ENCODE measurements around the gene TBXAS1.
"Not testable (repeated sequence)": the region's sequence is repeated elsewhere in the genome, so short reads cannot be mapped to it uniquely, and the experiment has no call there.

The TBXAS1 gene

DNA sequence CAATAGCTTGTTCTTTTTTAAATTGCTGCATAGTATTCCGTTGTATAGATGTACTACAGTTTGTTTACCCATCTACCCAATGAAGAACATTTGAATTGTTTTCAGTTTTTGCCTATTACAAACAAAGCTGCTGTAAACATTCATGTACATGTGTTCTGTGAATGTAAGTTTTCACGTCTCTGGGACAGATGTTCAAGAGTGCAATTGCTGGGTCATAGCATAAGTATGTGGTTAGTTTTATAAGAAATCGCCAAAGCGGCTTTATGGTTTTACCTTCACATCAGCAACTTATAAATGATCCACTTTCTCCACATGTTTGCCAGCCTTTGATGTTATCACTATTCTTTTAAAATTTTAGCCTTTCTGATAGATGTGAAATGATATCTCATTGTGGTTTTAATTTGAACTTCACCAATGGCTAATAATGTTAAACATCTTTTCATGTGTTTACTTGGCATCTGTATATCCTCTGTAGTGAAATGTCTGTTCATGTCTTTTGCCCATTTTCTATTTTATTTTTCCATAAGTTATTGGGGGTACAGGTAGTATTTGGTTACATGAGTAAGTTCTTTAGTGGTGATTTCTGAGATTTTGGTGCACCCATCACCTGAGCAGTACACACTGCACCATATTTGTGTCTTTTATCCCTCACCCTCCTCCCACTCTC lies 73.5 kb downstream of the TBXAS1 start:
- DNase-seq (ENCODE audit: low spot score) = no peak
- TF ChIP-seq, protein P1, sequence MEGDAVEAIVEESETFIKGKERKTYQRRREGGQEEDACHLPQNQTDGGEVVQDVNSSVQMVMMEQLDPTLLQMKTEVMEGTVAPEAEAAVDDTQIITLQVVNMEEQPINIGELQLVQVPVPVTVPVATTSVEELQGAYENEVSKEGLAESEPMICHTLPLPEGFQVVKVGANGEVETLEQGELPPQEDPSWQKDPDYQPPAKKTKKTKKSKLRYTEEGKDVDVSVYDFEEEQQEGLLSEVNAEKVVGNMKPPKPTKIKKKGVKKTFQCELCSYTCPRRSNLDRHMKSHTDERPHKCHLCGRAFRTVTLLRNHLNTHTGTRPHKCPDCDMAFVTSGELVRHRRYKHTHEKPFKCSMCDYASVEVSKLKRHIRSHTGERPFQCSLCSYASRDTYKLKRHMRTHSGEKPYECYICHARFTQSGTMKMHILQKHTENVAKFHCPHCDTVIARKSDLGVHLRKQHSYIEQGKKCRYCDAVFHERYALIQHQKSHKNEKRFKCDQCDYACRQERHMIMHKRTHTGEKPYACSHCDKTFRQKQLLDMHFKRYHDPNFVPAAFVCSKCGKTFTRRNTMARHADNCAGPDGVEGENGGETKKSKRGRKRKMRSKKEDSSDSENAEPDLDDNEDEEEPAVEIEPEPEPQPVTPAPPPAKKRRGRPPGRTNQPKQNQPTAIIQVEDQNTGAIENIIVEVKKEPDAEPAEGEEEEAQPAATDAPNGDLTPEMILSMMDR (IDR thresholded peaks at IDR 0.05) = no peak
- H3K27ac ChIP-seq = no peak overlapping the region
- no peak overlapping the region for H3K4me3 ChIP-seq

DNA sequence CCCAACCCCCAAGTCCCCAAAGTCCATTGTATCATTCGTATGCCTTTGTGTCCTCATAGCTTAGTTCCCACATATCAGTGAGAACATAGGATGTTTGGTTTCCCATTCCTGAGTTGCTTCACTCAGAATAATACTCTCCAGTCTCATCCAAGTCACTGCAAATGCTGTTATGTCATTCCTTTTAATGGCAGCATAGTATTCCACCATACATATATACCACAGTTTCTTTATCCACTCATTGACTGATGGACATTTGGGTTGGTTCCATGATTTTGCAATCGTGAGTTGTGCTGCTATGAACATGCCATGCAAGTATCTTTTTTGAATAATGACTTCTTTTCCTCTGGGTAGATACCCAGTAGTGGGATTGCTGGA lies 74.0 kb downstream of the TBXAS1 start:
- not testable (repeated sequence) for H3K4me3 ChIP-seq; DNase-seq (ENCODE audit: low spot score); H3K27ac ChIP-seq

GRCh38 chr7:139906879-139907278 lies 77.8 kb downstream of the TBXAS1 start:
- Histone ChIP-seq H3K27ac (no peak overlapping the region), H3K4me3 (no peak overlapping the region)
- TF ChIP-seq, protein P1 (IDR thresholded peaks at IDR 0.05) = no peak
- DNase-seq (ENCODE audit: low spot score) = no peak

GRCh38 chr7:139908792-139909191 lies 79.7 kb downstream of the TBXAS1 start:
- TF ChIP-seq, protein P1 (IDR thresholded peaks at IDR 0.05) = no peak
- H3K27ac ChIP-seq = no peak overlapping the region
- H3K4me3 ChIP-seq = no peak overlapping the region
- no peak for DNase-seq (ENCODE audit: low spot score)

DNA sequence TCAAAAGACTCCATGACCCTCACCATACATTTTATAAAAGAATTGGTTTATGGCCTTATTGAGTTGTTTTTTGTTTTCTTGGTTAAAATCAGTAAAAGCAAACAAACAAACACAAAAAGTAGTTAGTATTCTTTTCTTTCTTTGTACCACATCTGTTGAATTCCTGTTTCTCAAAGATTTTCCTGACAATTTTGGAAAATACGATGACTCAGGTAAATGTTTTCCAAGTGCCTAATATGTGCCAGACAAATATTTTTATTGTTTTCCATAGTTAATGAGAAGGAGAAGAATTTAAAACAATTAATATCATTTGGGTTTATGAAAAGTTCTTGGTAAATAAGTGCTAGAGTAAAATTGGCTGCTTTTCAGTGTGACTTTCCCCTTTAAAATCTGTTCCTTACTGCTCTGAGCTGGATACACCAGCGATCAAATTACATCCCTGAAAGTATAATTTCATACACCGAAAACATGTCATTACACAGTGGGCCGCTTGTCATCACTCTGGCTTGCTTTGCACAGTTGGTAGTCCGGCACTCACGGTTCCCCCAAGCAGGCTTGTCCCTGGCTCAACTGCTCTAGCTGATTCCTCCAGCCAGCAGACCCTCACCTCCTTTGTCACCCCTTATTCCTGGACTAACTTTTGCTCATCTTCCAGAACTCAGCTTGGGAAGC lies 80.5 kb downstream of the TBXAS1 start:
- H3K27ac ChIP-seq = no peak overlapping the region
- H3K4me3 ChIP-seq = no peak overlapping the region
- no peak for DNase-seq (ENCODE audit: low spot score)
- TF ChIP-seq, protein P1 (IDR thresholded peaks at IDR 0.05) = no peak

- TF ChIP-seq, protein P1 (IDR thresholded peaks at IDR 0.05) = no peak
- no peak overlapping the region for H3K4me3 ChIP-seq
- no peak for DNase-seq (ENCODE audit: low spot score)
- no peak overlapping the region for H3K27ac ChIP-seq
These were observed 84.2 kb downstream of the TBXAS1 start for GRCh38 chr7:139913021-139913844.

- DNase-seq (ENCODE audit: low spot score) = no peak
- H3K4me3 ChIP-seq = no peak overlapping the region
- no peak overlapping the region for H3K27ac ChIP-seq
- TF ChIP-seq, protein P1 (IDR thresholded peaks at IDR 0.05) = no peak
These were observed 84.7 kb downstream of the TBXAS1 start for GRCh38 chr7:139913845-139914135.

All from coronary artery (tissue), 2 donors.